SJSA1 (cell line): ENCODE measurements around the gene ZNF287. TPM values are rescaled to one million over a fixed set of nuclear protein-coding genes. Genes with fewer than 3 reads are reported as not detected.
"Not testable (repeated sequence)": the region's sequence is repeated elsewhere in the genome, so short reads cannot be mapped to it uniquely, and the experiment has no call there.

Experiments
- DNase-seq, 2 experiments: peaks; one replicate each; pipeline ENCODE4 v3.0.0-alpha.2; 2015 to 2020; ENCODE audit warnings: low spot score in 2 of 2, low read depth in 1 of 2
- H3K27ac ChIP-seq: fragments of 250-450 bp; sonication (Bioruptor Pico); 2 replicates; pipeline ENCODE4 v1.5.1; 2020; ENCODE audit warnings: mild to moderate bottlenecking, moderate library complexity
- H3K27me3 ChIP-seq: fragments of 250-450 bp; sonication (Bioruptor Pico); replicated peaks from 2 replicates; pipeline ENCODE4 v1.5.1; 2020; ENCODE audit warnings: mild to moderate bottlenecking, moderate library complexity
- H3K36me3 ChIP-seq: fragments of 250-450 bp; sonication (Bioruptor Pico); 2 replicates; pipeline ENCODE4 v1.5.1; 2020; ENCODE audit warnings: mild to moderate bottlenecking
- H3K4me1 ChIP-seq: fragments of 250-450 bp; sonication (Bioruptor Pico); replicated peaks from 2 replicates; pipeline ENCODE4 v1.6.1; 2021; ENCODE audit warnings: mild to moderate bottlenecking
- H3K4me3 ChIP-seq: fragments of 250-450 bp; sonication (Bioruptor Pico); 2 replicates; pipeline ENCODE4 v1.5.1; 2020; ENCODE audit warnings: mild to moderate bottlenecking
- H3K9me3 ChIP-seq: fragments of 250-450 bp; sonication (Bioruptor Pico); replicated peaks from 2 replicates; pipeline ENCODE4 v1.5.1; 2020; ENCODE audit warnings: mild to moderate bottlenecking
- total RNA-seq: library from RNA; depleted of rRNA; stranded (reverse); fragments of >200 nt; shearing (Covaris generic); gene quantifications from 2 replicates; pipeline ENCODE4 v1.2.3, GENCODE V29; 2014

The ZNF287 gene
- total RNA-seq, 1 experiment from 2014 or later, result 6.4 TPM

DNA sequence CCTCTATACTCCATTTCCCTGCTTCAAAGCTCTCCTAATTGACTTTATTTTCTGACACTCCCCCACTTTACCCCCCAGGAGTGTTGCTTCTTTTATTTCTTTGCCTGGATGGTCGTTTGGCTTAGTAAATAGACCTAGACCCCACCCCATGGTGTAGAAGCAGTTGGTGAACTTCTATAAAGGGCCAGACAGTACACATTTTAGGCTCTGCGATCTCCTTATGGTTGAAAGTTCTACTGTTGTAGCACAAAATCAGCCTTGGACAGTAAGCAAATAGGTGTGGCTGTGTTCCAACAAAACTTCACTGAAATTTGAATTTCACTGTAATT is 31.9 kb downstream of the ZNF287 start:
- Histone ChIP-seq H3K4me1 (no peaks in the 10 kb centered on the region), H3K36me3 (no peaks in the 10 kb centered on the region), H3K4me3 (no peak overlapping the region), H3K9me3 (no peaks in the 10 kb centered on the region), H3K27me3 (no peaks in the 10 kb centered on the region), H3K27ac (no peak overlapping the region)
- DNase-seq, result no peak

DNA sequence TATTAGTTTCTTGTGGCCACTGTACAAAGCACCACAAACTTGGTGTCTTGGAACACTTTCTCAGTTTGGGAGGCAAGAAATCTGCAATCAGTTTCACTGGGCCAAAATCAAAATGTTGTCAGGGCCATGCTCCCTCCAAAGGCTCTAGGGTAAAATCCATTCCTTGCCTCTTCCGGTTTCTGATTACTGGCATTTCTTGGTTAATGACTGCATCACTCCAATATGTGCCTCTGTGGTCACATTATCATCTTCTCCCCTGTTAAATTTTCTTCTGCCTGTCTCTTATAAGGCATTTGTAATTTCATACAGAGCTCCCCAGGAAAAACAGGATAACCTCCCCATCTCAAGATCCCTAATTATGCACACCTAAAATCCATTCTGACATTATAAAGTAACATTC is 34.8 kb downstream of the ZNF287 start:
- H3K27me3 ChIP-seq, result no peaks in the 10 kb centered on the region
- H3K36me3 ChIP-seq, result no peaks in the 10 kb centered on the region
- DNase-seq, result no peak
- no peak overlapping the region for H3K4me3 ChIP-seq
- H3K4me1 ChIP-seq, result no peaks in the 10 kb centered on the region
- H3K9me3 ChIP-seq, result no peaks in the 10 kb centered on the region
- H3K27ac ChIP-seq, result no peak overlapping the region

DNA sequence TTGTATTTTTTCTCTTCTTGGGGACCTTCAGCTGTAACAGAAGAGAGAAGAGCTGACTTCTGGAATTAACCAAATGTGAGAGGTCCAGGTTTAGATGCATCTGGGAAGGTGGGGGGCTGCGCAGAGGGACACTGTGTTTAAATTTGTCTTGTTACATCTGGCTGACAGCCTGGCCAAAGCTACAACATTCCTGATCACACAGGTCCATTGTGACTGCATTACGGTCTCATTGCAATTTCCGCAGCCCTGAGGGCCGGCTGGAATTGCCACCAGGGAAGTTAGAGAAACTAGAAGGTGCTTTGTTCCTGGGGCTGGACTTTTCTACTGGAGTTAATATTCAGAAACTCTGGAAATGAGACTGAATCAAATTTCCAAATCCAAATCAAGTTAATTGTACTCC is 39.1 kb downstream of the ZNF287 start:
- Histone ChIP-seq H3K27me3 (no peaks in the 10 kb centered on the region), H3K4me1 (no peaks in the 10 kb centered on the region), H3K36me3 (no peaks in the 10 kb centered on the region), H3K9me3 (no peaks in the 10 kb centered on the region), H3K4me3 (no peak overlapping the region), H3K27ac (no peak overlapping the region)
- DNase-seq, result no peak

DNA sequence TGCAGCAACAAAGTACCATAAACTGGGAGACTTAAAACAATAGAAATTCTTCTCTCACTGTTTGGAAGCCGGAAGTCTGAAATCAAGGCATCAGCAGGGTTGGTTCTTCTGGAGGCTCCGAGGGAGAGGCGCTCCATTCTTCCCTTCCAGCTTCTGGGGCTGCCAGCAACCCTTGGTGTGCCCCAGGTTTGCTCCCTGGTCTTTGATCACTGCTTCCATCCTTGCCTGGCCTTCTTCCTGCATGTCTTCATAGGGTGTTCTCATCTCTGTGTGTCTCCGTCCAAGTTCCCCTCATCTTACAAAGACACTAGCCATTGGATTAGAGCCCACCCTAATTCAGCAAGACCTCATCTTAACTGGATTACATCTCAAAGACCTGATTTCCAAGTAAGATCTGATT is 41.7 kb downstream of the ZNF287 start:
- H3K4me1 ChIP-seq, result no peaks in the 10 kb centered on the region
- no peak for DNase-seq
- no peaks in the 10 kb centered on the region for H3K36me3 ChIP-seq
- H3K4me3 ChIP-seq, result no peak overlapping the region
- no peak overlapping the region for H3K27ac ChIP-seq
- no peaks in the 10 kb centered on the region for H3K27me3 ChIP-seq
- H3K9me3 ChIP-seq, result no peaks in the 10 kb centered on the region

DNA sequence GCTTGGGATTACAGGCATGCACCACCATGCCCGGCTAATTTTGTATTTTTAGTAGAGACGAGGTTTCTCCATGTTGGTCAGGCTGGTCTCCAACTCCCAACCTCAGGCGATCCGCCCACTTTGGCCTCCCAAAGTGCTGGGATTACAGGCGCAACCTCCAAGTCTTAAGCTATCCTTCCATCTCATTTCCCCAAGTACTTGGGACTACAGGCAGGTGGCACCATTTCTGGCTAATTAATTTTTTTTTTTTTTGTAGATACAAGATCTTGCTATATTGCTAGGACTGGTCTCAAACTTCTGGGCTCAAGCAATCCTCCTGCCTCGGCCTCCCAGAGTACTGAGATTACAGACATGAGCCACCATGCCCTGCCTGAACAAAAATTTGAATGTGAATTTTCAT is 43.4 kb downstream of the ZNF287 start:
- H3K9me3 ChIP-seq, H3K27me3 ChIP-seq, DNase-seq, H3K4me1 ChIP-seq, H3K27ac ChIP-seq, H3K4me3 ChIP-seq, H3K36me3 ChIP-seq: not testable (repeated sequence)

DNA sequence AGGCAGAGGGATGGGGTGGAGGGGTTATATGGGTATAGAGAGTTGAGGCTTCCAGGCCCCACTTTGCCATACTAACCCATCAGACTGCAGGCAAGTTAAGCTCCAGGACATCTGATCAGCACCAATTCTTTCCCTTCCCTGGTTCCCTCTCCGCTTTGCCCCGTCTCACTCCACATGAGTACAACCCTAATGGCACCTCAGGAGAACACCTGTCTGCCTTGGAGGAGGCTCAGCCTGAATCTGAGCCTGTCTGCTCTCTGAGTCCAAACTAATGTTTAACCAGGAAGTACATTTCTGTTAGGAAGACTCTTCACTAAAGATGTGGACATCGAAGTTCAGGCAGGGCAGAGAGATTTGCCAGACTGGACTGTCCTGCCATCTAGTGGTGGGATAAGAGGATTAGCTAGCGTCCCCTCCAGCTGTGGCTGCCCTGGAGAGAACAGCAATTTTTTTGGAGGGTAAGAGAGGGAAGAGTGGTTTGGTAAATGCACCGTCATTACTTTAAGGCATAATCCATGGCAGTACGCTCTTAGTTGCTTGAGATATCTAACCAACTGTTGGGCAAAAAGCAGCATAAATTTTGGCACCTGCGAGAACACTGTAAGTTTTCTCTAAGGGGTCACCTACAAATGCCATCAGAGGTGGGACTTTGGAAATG is 47.8 kb downstream of the ZNF287 start:
- no peaks in the 10 kb centered on the region for H3K27me3 ChIP-seq
- no peaks in the 10 kb centered on the region for H3K9me3 ChIP-seq
- no peaks in the 10 kb centered on the region for H3K36me3 ChIP-seq
- H3K4me1 ChIP-seq, result peaks cover 14% of the 10 kb centered on the region
- 0 out of 2 replicates have a peak overlapping the region, but pooled peaks have one; percentile 7 for H3K27ac ChIP-seq
- H3K4me3 ChIP-seq, result no peak overlapping the region
- DNase-seq, result peak; percentile 56 to 74

DNA sequence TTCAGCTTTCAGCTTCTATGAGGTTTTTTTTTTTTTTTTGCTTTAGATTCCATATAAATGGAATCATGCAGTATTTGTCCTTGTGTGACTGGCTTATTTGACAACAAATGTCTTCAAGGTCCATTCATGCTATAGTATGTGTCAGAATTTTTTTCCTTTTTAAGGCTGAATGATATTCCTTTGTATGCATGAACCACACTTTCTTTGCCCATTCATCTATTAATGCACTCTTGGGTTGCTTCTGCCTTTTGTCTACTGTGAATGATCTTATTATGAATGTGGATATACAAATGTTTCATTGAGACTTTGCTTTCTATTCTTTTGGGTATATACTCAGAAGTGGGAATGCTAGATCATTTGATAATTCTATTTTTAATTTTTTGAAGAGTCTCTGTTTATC is 50.0 kb downstream of the ZNF287 start:
- Histone ChIP-seq H3K9me3 (no peaks in the 10 kb centered on the region), H3K27ac (no peak overlapping the region), H3K4me1 (peaks cover 16% of the 10 kb centered on the region), H3K4me3 (no peak overlapping the region), H3K27me3 (no peaks in the 10 kb centered on the region), H3K36me3 (no peaks in the 10 kb centered on the region)
- no peak for DNase-seq

DNA sequence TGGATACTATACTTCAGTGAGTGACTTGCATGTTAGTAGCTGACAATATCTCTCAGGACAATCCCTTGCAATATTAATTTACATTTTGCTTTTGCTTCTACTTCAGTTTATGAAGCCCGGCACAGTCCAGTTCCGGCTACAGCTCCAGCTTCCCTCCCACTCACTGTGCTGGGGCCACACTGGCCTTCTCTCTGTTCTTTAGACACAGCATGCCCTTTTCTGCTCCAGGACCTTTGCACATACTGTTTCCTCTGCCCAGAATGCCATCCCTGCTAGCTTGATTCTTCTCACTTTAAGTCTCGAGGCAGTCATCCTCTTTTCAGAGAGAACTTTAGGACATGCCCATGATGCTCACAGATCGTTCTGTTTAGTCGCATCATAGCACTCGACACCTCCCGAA is 51.5 kb downstream of the ZNF287 start:
- H3K4me3 ChIP-seq, result no peak overlapping the region
- H3K36me3 ChIP-seq, result no peaks in the 10 kb centered on the region
- no peak for DNase-seq
- peaks cover 16% of the 10 kb centered on the region for H3K4me1 ChIP-seq
- H3K9me3 ChIP-seq, result no peaks in the 10 kb centered on the region
- no peak overlapping the region for H3K27ac ChIP-seq
- no peaks in the 10 kb centered on the region for H3K27me3 ChIP-seq

DNA sequence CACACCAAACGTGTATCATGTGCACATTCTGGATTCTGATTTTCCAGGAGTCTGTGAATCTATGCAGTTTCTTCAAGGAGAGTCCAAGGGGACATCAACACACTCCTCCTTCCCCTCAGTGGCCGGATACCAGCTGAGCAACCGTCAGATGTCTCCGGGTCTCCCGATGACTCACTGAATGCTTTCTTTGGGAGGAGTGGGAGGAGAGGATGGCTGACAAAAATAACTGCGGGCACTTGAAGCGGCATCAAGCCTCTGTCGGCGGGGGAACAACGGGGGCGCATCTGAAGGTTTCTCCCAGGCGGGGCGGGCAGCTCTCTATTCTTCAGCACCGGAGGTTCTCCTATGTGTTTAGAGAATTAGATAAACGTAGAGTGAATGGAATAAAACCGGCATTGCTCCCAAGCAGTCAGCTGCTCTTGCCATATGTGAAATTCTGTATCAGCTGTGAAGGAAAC is 52.4 kb downstream of the ZNF287 start:
- H3K4me1 ChIP-seq, result peaks cover 16% of the 10 kb centered on the region
- no peaks in the 10 kb centered on the region for H3K36me3 ChIP-seq
- H3K27ac ChIP-seq, result no peak overlapping the region
- H3K27me3 ChIP-seq, result no peaks in the 10 kb centered on the region
- DNase-seq, result peak; percentile 68 to 73
- H3K9me3 ChIP-seq, result no peaks in the 10 kb centered on the region
- H3K4me3 ChIP-seq, result peak overlapping the region; percentile 7; the same call in 1 of the 2 replicates

DNA sequence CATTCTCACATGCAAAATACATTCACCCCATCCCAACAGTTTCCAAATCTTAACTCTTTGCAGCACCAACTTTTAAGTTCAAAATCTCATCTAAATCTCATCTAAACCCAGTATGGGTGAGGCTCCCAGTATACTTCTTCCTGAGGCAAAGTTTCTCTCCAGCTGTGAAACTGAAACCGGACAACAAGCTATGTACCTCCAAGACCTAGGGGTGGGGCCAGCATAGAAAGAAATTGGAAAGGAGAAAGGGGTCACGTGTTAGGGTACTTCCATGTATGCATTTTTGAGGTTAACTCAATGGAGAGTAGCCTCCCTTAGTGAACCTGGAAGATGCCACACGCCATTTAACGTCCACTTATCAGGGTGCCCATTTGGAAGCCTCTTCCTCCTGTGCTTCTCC is 53.1 kb downstream of the ZNF287 start:
- no peak for DNase-seq
- Histone ChIP-seq H3K4me3 (no peak overlapping the region), H3K36me3 (no peaks in the 10 kb centered on the region), H3K27me3 (no peaks in the 10 kb centered on the region), H3K4me1 (peaks cover 14% of the 10 kb centered on the region), H3K27ac (no peak overlapping the region), H3K9me3 (no peaks in the 10 kb centered on the region)

DNA sequence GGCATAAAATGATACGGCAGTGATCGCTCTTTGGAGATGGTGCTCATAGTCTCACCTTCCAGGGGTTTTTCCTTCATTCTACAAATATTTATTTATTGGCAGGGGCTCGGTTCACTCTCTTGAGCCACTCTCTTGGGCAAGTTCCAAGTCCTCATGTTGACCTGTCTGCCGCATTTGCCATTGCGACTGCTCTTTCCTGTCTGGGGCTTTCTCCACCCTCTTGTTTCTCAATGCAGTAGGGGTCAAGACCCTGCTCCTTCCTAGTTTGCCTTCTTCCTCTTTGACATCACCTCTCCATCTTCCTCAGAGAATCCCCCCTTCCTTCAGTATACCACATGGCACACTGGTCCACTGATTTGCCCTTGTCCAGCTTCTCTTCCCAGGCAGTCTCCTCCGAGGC is 55.1 kb downstream of the ZNF287 start:
- no peak for DNase-seq
- Histone ChIP-seq H3K27me3 (no peaks in the 10 kb centered on the region), H3K27ac (no peak overlapping the region), H3K36me3 (no peaks in the 10 kb centered on the region), H3K4me1 (peaks cover 12% of the 10 kb centered on the region), H3K9me3 (no peaks in the 10 kb centered on the region), H3K4me3 (no peak overlapping the region)

DNA sequence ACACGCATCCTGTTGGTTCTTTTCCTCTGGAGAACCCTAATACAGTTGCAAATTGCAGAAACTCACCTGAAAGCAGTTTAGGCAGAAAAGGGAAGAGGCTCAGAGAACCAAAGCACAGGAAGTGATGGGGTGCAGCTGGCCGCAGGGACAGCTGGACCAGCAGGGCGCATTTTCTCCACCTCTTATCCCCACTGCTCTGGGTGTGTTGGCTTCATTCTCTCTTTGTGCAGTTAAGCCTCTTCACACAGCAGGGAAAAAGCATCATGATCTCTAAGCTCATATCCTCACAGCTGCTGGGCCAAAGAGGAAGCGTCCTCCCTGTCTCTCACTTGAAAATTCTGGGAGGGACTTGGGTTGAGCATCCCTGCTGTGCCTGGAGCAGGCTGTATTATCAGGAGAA is 57.0 kb downstream of the ZNF287 start:
- H3K36me3 ChIP-seq, result no peaks in the 10 kb centered on the region
- H3K27me3 ChIP-seq, result no peaks in the 10 kb centered on the region
- no peak for DNase-seq
- H3K4me3 ChIP-seq, result no peak overlapping the region
- H3K9me3 ChIP-seq, result no peaks in the 10 kb centered on the region; the same call in 1 of the 2 replicates
- peaks cover 11% of the 10 kb centered on the region for H3K4me1 ChIP-seq
- no peak overlapping the region for H3K27ac ChIP-seq

DNA sequence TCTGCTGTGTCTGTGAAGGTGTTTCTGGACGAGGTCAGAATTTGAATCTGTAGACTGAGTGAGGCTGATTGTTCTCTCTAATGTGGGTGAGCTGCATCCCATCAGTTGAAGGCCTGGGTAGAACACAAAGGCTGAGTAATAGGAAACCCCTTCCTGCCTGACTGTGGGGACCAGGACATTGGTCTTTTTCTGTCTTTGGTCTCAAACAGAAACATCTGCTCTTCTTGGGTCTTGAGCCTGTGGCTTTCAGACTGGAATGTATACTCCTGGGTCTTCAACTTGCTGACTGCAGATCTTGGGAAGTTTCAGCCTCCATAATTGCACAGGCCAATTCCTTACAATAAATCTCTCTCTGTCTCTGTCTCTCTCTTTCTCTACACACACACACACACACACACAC is 57.4 kb downstream of the ZNF287 start:
- H3K36me3 ChIP-seq, result no peaks in the 10 kb centered on the region
- DNase-seq, result no peak
- H3K27ac ChIP-seq, result no peak overlapping the region
- no peaks in the 10 kb centered on the region; the same call in 1 of the 2 replicates for H3K9me3 ChIP-seq
- no peak overlapping the region for H3K4me3 ChIP-seq
- peaks cover 6% of the 10 kb centered on the region for H3K4me1 ChIP-seq
- H3K27me3 ChIP-seq, result no peaks in the 10 kb centered on the region

DNA sequence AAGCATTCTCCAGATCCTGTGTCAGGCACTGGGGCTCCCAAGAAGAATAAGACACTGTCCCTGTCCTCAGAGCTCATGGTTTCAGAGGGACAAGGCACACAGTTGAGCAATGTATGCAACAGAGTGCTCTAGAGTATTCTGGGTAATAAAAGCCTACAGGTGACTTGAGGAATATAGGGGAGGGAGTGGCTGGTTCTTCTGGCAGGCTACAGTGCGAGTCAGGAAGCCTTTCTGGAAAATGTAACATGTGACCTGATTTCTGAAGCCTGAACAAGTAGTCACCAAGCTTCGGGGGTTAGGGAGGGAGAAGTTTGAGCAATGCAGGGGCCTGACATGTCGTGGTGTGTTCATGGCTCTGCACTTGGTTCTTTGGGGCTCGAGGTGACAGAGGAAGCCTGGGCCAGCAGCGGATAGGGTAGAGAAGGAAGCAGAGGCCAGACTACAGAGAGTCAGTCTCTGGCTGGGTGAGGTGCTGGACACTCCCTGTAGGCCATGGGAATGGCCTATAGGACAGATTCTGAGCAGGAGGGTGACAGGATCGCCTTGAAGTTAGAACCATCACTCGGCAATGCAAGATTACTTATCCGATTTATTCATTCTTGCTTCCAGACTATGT is 61.0 kb downstream of the ZNF287 start:
- no peaks in the 10 kb centered on the region for H3K4me1 ChIP-seq
- no peaks in the 10 kb centered on the region; the same call in 1 of the 2 replicates for H3K27me3 ChIP-seq
- no peaks in the 10 kb centered on the region for H3K36me3 ChIP-seq
- no peak for DNase-seq
- no peak overlapping the region for H3K4me3 ChIP-seq
- no peak overlapping the region for H3K27ac ChIP-seq
- no peaks in the 10 kb centered on the region; the same call in 1 of the 2 replicates for H3K9me3 ChIP-seq
